Duodenal mucosa (tissue), 2 donors: Measurements from ENCODE around the gene TPPP3.

Experiments used
- H3K27ac ChIP-seq: one replicate; pipeline ENCODE4 v1.7.0; 2013; ENCODE audit warnings: low read depth, low read length
- H3K27me3 ChIP-seq, 2 donors: one replicate each; pipeline ENCODE4 v1.7.0; 2013; ENCODE audit warnings: low read length in 2 of 2, control low read depth in 1 of 2; ENCODE audit not compliant: insufficient read depth in 2 of 2, control insufficient read depth in 1 of 2
- H3K36me3 ChIP-seq, 2 donors: one replicate each; pipeline ENCODE4 v1.7.0; 2013; ENCODE audit warnings: low read length in 2 of 2, control low read depth in 1 of 2; ENCODE audit not compliant: insufficient read depth in 2 of 2, control insufficient read depth in 1 of 2
- H3K4me1 ChIP-seq, 2 donors: one replicate each; pipeline ENCODE4 v1.7.0; 2013; ENCODE audit warnings: low read length in 2 of 2, control low read depth in 1 of 2; ENCODE audit not compliant: insufficient read depth in 2 of 2, control insufficient read depth in 1 of 2
- H3K4me3 ChIP-seq, 2 donors: one replicate each; pipeline ENCODE4 v1.7.0; 2013; ENCODE audit warnings: low read length in 2 of 2, low read depth in 1 of 2
- H3K9ac ChIP-seq, 2 donors: one replicate each; pipeline ENCODE4 v1.7.0; 2013; ENCODE audit warnings: low read length in 2 of 2, low read depth in 1 of 2
- H3K9me3 ChIP-seq, 2 donors: one replicate each; pipeline ENCODE4 v1.7.0; 2013; ENCODE audit warnings: low read length in 2 of 2, control low read depth in 1 of 2; ENCODE audit not compliant: control insufficient read depth in 1 of 2

The TPPP3 gene

DNA sequence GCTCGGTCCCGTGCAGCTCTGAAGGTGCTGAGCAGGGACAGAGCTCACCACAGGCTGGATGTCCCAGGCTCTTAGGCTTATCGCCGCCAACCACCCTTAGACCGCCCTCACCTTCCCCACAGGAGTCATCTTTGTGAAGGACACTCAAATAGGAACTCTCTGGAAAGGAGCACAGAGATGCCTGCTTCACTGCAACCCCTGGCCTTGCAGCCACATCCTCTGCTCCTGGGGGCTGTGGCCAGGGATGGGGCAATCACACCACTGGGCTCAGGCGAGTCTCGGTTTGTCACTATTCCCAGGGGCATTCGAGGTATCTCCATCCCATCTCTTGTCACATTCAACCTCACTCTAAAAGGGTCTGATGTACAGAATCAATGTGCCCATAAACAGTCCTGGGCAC is 12.0 kb upstream of the TPPP3 start:
- H3K36me3 ChIP-seq, result no peaks in the 10 kb centered on the region
- H3K9me3 ChIP-seq, result no peaks in the 10 kb centered on the region
- H3K27me3 ChIP-seq, result no peaks in the 10 kb centered on the region
- H3K4me1 ChIP-seq, result peaks cover 7 to 12% of the 10 kb centered on the region in 2 donors
- H3K27ac ChIP-seq, result no peak overlapping the region
- no peak overlapping the region for H3K9ac ChIP-seq
- H3K4me3 ChIP-seq, result no peak overlapping the region

DNA sequence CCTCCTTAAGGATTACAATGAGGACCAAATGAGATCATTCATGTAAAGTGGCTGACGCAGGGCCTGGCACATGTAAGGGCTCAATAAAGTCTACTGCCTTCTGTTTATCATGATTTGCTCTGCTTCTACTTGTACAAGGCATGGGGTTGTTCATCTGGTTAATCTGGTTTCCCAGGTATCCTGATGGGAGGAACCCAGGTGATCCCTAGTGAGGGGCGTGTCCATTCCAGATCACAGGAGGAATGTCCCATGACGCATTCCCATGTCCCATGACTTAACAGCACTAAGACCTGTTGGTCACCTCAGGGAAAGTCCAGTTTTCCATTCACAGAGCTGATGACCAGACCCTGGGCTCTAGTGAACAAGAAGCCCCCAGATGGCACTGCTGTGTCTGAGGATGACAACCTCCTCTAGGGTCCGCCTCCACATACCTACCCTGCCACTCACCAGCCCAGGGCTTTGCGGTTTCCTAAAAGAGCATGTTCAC is 11.5 kb upstream of the TPPP3 start:
- peak overlapping the region in 1 of 2 donors; percentile 34 for H3K9ac ChIP-seq
- H3K27ac ChIP-seq, result no peak overlapping the region
- peaks cover 8 to 12% of the 10 kb centered on the region in 2 donors for H3K4me1 ChIP-seq

DNA sequence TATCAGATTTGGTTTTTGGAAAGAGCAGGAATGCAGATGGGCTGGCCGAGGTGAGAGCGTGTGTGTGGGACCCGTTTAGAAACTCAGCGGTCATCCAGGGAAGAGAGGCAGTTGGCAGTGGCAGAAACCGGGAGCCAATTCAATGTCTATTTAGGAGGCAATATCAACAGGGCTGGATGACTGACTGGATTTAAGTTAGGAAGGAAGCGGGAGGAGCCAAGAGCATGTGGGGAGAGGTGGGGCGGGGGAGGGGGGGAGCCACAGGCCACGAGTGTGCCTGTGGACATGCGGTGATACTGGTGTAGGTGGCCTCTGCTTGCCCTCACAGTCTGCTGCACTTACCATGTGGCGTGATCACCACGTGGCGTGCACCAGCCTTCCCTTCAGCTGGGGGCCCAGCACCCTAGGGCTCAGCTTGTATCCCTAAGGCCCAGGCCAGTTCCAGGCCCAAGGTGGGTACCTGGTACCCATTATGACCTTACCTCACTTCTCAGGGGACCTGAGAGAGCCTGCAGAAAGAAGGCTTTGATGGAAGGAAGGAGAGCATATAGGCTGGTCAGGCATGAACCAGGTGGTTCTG is 10.8 kb upstream of the TPPP3 start:
- Histone ChIP-seq H3K27ac (no peak overlapping the region), H3K27me3 (no peaks in the 10 kb centered on the region), H3K36me3 (no peaks in the 10 kb centered on the region), H3K4me1 (peaks cover 14 to 19% of the 10 kb centered on the region in 2 donors), H3K9me3 (no peaks in the 10 kb centered on the region), H3K4me3 (no peak overlapping the region), H3K9ac (peak overlapping the region in 1 of 2 donors; percentile 34)

More for the DNA sequence above, 11.5 kb upstream of the TPPP3 start:
- no peaks in the 10 kb centered on the region for H3K36me3 ChIP-seq
- H3K27me3 ChIP-seq, result no peaks in the 10 kb centered on the region
- H3K4me3 ChIP-seq, result no peak overlapping the region
- no peaks in the 10 kb centered on the region for H3K9me3 ChIP-seq

DNA sequence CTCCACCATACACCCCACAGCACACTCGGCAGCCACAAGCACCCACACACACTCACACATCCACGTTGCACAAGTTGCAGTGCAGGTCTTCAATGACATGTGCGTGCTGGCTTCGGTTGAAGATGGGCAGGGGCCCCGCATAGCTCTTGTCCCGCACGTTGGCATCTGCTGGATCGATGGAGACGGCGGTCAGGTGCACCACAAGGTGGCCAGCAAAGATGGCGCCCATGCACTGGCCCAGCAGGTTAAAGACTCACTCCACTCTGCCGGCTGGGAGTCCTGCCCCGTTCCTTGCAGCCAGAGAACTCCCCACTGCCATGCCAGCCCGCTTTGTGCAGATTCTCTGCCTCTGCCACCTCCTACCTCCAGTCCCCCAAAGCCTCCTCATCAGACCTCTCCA is 7.6 kb upstream of the TPPP3 start:
- Histone ChIP-seq H3K27ac (no peak overlapping the region), H3K9me3 (no peaks in the 10 kb centered on the region), H3K9ac (no peak overlapping the region), H3K4me3 (no peak overlapping the region), H3K27me3 (no peaks in the 10 kb centered on the region), H3K4me1 (peaks cover 27 to 28% of the 10 kb centered on the region in 2 donors), H3K36me3 (no peaks in the 10 kb centered on the region)

DNA sequence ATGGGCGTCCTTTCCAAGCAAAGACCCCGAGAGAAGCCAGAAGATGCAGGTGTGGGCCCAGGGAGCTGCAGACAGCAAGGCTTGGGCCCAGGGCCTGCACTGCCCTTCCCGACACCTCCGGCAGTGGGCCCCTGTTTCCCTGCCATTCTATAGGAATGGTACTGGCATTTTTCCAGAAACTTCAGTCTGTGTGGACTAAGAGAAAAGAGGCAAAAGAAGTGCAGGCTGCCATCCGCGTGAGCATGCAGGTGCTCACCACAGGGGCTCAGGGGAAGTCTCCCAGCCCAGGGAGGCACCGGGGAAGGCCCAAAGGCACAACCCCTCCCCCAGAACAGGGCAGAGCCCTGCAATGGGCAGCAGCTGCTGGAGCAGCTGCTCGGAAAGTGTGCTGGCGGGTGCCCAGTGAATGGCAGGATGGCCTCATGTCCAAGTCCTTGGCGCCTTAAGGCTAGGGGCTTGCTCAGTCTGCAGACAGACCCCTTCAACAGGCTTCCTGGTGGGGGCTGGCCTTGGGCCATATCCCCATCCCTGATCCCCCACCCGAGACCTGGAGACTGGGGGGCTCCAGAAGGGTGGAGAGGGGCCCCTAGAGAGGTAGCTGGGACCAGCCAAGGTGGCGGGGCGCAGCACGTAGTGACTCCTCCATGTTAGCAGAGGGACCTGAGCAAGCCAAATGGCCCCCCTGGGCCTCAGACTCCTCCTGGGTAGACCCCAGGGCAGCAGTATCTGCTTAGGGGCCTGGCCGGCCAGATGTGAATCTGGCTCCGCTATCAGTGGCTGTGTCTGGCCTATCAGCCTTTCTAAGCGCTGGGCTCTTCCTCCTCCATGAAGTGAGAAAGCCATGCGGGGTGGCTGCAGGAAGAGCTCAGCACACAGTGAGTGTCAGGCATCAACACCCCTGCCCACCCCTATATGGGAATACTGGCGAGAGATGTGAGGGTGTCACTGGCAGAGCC is 6.7 kb upstream of the TPPP3 start:
- Histone ChIP-seq H3K4me1 (peaks cover 32 to 35% of the 10 kb centered on the region in 2 donors), H3K27me3 (no peaks in the 10 kb centered on the region), H3K27ac (no peak overlapping the region), H3K4me3 (no peak overlapping the region), H3K9me3 (no peaks in the 10 kb centered on the region), H3K36me3 (no peaks in the 10 kb centered on the region), H3K9ac (no peak overlapping the region)

DNA sequence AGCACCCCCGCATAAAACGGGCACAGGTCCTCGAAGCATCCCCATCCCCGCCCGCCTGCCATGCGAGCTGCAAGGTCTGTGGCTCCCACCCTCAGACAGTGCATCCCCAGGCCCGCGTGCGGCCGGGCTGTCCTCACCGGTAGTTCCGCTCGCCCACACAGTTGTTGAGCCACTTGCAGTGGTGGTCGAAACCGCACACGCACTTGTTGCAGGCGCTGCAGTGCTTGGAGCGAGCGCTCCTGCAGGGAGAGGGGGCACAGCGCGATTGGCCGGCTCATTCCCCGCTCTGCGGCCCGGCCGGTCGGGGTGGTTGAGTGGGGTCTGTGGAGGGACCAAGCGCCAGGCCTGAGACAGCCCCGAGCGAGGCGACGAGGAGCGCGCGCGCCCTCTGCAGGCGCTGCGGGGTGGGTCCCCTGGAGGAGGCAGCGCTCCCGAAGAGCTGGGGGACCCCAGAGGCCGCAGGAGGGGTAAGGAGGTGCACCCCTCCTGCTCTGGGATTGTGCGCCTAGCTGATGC is 6.0 kb upstream of the TPPP3 start:
- Histone ChIP-seq H3K9ac (no peak overlapping the region), H3K4me1 (peaks cover 28 to 34% of the 10 kb centered on the region in 2 donors), H3K9me3 (no peaks in the 10 kb centered on the region), H3K36me3 (no peaks in the 10 kb centered on the region), H3K4me3 (no peak overlapping the region), H3K27me3 (no peaks in the 10 kb centered on the region), H3K27ac (no peak overlapping the region)

DNA sequence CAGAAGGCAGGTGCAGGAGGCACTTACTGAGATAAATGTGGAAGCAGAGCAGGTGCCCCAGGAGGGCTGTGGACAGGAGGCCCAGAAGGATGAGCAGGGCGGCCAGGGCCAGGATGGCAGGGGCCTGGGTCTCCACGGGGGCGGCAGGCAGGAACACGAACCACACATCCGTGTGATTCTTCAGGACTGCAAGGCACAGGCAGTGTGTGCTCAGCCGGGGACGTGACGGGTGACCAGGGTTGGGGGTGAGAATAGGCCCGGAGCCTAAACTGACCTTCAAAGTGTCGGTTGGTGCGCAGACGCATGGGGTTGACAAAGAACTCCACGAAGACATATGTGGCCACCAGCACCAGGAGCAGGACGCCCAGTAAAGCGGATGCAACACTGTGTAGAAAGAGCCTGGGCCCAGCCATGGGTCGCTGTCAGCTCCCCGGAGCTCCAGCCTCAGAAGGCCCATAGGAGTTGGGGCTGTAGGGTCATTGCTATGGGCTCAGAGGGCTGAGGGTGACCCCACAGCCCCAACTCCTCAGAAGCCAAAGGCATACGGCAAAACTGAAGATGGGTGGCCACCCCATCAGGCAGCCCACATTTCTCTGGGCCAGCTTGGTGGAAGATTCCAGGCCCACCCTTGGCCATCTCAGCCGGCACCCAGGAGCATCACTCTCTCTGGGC is 5.4 kb upstream of the TPPP3 start:
- peaks cover 0 to 3% of the 10 kb centered on the region in 2 donors for H3K27me3 ChIP-seq
- H3K27ac ChIP-seq, result no peak overlapping the region
- H3K4me1 ChIP-seq, result peaks cover 31 to 36% of the 10 kb centered on the region in 2 donors
- H3K9me3 ChIP-seq, result no peaks in the 10 kb centered on the region
- H3K9ac ChIP-seq, result no peak overlapping the region
- H3K36me3 ChIP-seq, result no peaks in the 10 kb centered on the region
- H3K4me3 ChIP-seq, result no peak overlapping the region

DNA sequence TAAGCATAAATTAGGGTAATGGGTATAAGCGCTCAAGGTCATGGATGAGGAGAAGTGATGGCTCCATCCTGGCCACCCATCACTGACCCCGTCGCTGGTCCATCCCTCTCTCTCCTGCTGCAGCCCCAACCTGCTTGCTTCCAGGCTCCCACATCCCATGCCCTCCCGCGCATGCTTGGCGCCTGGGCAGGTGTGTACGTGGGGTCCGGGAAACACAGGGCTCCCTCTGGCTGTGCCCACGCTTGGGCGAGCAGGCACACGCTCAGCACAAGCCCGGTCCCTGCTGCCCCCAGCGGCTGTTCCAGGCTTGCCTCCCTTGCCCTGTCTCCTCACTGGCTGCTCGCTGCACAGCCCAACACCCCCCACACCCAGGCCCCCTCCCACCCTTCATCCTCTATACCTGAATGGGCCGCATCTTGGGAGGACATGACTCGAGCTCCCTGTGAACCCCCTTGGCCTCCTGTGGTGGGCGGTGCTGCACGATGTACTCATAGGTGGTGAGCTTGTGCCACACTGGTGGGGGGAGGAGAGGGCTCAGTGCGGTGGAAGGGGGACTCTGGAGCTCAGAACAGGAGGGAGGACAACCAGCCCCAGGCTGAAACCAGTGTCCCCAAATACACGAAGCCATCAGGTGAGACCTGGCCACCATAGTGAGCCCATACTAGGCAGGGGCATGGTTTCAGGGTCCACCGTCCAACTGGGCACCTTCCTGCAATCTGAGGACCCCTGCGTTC is 4.7 kb upstream of the TPPP3 start:
- Histone ChIP-seq H3K4me1 (peaks cover 32 to 39% of the 10 kb centered on the region in 2 donors), H3K27ac (no peak overlapping the region)

DNA sequence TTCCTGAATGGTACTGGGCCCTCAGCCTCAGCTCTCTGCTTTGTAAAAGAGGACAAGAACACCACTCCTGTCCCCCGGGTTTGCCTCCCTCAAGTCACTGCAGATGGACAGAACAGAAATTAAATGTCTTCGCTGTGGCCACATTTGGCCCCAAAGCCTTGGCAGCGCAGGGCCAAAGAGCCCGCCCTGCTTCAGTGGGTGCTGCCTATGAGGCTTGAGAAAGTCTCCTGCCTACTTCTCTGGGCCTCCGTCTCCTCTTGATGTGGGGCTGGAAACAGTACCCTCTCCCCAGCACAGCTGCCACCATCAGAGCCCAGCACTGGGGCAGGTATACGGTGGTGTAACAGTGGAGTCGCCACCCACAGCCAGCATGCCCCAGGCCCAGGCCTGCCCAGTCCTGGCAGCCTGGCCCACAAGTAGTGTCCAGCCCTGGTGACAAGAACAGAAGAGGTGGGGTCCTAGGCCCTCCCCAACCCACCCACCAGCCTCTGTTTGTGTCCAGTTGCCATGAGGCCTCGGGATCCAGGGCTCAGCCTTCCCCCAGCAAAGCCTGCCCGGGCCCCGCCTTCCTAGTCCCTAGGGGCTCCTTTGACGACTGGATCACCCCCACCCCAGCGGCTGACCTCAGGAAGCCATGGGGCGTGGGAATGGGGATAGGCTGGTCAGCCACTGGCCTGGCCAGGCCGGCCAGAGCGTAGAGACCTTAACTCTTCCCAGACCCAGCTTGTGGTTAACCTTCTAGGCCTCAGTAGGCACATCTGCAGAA is 3.9 kb upstream of the TPPP3 start:
- peak overlapping the region; percentile 58 for H3K27ac ChIP-seq
- H3K4me3 ChIP-seq, result no peak overlapping the region
- peaks cover 32 to 47% of the 10 kb centered on the region in 2 donors for H3K4me1 ChIP-seq
- peaks cover 0 to 3% of the 10 kb centered on the region in 2 donors for H3K27me3 ChIP-seq
- H3K36me3 ChIP-seq, result no peaks in the 10 kb centered on the region
- peak overlapping the region in 1 of 2 donors; percentile 38 for H3K9ac ChIP-seq
- H3K9me3 ChIP-seq, result no peaks in the 10 kb centered on the region

More for the DNA sequence above, 4.7 kb upstream of the TPPP3 start:
- Histone ChIP-seq H3K9ac (no peak overlapping the region), H3K27me3 (peaks cover 0 to 3% of the 10 kb centered on the region in 2 donors), H3K36me3 (no peaks in the 10 kb centered on the region), H3K9me3 (no peaks in the 10 kb centered on the region), H3K4me3 (no peak overlapping the region)
